Measurements from ENCODE around the gene PDE8A.
A peak's percentile ranks its signal among the peaks of the same experiment; 100 is the strongest.

PDE8A gene, protein sequence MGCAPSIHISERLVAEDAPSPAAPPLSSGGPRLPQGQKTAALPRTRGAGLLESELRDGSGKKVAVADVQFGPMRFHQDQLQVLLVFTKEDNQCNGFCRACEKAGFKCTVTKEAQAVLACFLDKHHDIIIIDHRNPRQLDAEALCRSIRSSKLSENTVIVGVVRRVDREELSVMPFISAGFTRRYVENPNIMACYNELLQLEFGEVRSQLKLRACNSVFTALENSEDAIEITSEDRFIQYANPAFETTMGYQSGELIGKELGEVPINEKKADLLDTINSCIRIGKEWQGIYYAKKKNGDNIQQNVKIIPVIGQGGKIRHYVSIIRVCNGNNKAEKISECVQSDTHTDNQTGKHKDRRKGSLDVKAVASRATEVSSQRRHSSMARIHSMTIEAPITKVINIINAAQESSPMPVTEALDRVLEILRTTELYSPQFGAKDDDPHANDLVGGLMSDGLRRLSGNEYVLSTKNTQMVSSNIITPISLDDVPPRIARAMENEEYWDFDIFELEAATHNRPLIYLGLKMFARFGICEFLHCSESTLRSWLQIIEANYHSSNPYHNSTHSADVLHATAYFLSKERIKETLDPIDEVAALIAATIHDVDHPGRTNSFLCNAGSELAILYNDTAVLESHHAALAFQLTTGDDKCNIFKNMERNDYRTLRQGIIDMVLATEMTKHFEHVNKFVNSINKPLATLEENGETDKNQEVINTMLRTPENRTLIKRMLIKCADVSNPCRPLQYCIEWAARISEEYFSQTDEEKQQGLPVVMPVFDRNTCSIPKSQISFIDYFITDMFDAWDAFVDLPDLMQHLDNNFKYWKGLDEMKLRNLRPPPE

GRCh38 chr15:84981711-84982300, at the start of gene PDE8A:
PDE8A (plus strand) TSS chr15:84981856; CDS start chr15:84982163, 307 bp downstream.
- Histone ChIP-seq H3K9me3 (ENCODE audit: control insufficient read depth, insufficient read depth, low read length) (no peaks in the 10 kb centered on the region), H3K4me1 (ENCODE audit: insufficient read depth, low read length) (peaks cover 9% of the 10 kb centered on the region; the same call in 1 of the 2 replicates), H3K9ac (ENCODE audit: low read depth, low read length) (peak within 1 kb of the TSS; percentile 79), H3K36me3 (ENCODE audit: insufficient read depth, low read length) (no peaks in the 10 kb centered on the region)

GRCh38 chr15:84934942-84935729, 46.5 kb upstream of the PDE8A start:
- Histone ChIP-seq H3K4me1 (ENCODE audit: insufficient read depth, low read length) (no peaks in the 10 kb centered on the region; the same call in 1 of the 2 replicates), H3K9me3 (ENCODE audit: control insufficient read depth, insufficient read depth, low read length) (no peaks in the 10 kb centered on the region), H3K36me3 (ENCODE audit: insufficient read depth, low read length) (no peaks in the 10 kb centered on the region), H3K9ac (ENCODE audit: low read depth, low read length) (no peak overlapping the region)

DNA sequence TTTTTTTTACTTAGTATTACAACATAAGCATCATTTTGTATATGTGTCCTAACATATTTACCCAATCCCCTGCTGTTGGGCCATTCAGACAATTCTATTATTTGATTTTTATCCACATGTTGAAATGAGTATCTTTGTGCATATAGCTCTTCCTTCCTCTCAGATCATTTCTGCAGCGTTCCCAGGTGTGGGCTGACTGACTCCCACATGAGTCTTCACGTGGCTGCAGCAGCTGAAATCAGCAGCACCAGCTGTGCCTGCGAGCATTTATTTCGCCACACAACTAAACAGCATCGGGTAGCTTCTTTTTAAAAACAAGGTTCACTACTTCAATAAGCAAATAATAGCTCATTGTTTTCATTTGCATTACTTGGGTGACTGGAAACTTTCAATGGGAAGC, 44.5 kb upstream of the PDE8A start:
- no peaks in the 10 kb centered on the region for H3K36me3 ChIP-seq (ENCODE audit: insufficient read depth, low read length)
- no peaks in the 10 kb centered on the region for H3K9me3 ChIP-seq (ENCODE audit: control insufficient read depth, insufficient read depth, low read length)
- no peak overlapping the region for H3K9ac ChIP-seq (ENCODE audit: low read depth, low read length)
- no peaks in the 10 kb centered on the region for H3K4me1 ChIP-seq (ENCODE audit: insufficient read depth, low read length)

- no peaks in the 10 kb centered on the region for H3K4me1 ChIP-seq (ENCODE audit: insufficient read depth, low read length)
- H3K9me3 ChIP-seq (ENCODE audit: control insufficient read depth, insufficient read depth, low read length) = no peaks in the 10 kb centered on the region
- H3K36me3 ChIP-seq (ENCODE audit: insufficient read depth, low read length) = no peaks in the 10 kb centered on the region
Observed at GRCh38 chr15:84938726-84939125, 42.9 kb upstream of the PDE8A start.

GRCh38 chr15:84940399-84940798, 41.3 kb upstream of the PDE8A start:
- Histone ChIP-seq H3K4me1 (ENCODE audit: insufficient read depth, low read length) (no peaks in the 10 kb centered on the region), H3K9ac (ENCODE audit: low read depth, low read length) (no peak overlapping the region), H3K36me3 (ENCODE audit: insufficient read depth, low read length) (no peaks in the 10 kb centered on the region), H3K9me3 (ENCODE audit: control insufficient read depth, insufficient read depth, low read length) (no peaks in the 10 kb centered on the region)

More at GRCh38 chr15:84938726-84939125, 42.9 kb upstream of the PDE8A start:
- H3K9ac ChIP-seq (ENCODE audit: low read depth, low read length) = no peak overlapping the region

GRCh38 chr15:84942456-84942855, 39.2 kb upstream of the PDE8A start:
- Histone ChIP-seq H3K4me1 (ENCODE audit: insufficient read depth, low read length) (no peaks in the 10 kb centered on the region), H3K36me3 (ENCODE audit: insufficient read depth, low read length) (no peaks in the 10 kb centered on the region), H3K9me3 (ENCODE audit: control insufficient read depth, insufficient read depth, low read length) (no peaks in the 10 kb centered on the region), H3K9ac (ENCODE audit: low read depth, low read length) (no peak overlapping the region)

- H3K36me3 ChIP-seq (ENCODE audit: insufficient read depth, low read length) = no peaks in the 10 kb centered on the region
- H3K9me3 ChIP-seq (ENCODE audit: control insufficient read depth, insufficient read depth, low read length) = no peaks in the 10 kb centered on the region
- no peaks in the 10 kb centered on the region for H3K4me1 ChIP-seq (ENCODE audit: insufficient read depth, low read length)
- no peak overlapping the region for H3K9ac ChIP-seq (ENCODE audit: low read depth, low read length)
Observed at GRCh38 chr15:84944311-84944710, 37.3 kb upstream of the PDE8A start.

DNA sequence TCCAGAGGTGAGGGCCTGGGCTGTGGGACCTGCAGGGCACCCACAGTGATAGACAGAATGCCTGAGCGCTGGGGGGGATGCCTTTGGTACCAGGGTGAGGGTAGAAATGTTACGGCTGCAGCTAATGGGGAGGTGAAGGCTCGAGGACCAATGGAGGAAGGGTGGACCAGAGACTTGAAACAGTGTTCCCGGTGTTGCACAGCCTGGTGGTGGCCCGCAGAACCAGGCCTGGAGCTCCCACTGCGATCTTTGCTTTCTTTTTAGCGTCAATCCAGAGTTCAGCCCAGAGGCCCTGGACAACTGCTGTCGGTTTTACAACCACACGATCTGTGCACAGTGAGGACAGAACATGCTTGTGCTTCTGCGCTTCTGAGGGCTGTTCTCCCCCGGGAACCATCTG, 36.8 kb upstream of the PDE8A start:
- H3K9ac ChIP-seq (ENCODE audit: low read depth, low read length) = no peak overlapping the region
- no peaks in the 10 kb centered on the region for H3K9me3 ChIP-seq (ENCODE audit: control insufficient read depth, insufficient read depth, low read length)
- no peaks in the 10 kb centered on the region for H3K4me1 ChIP-seq (ENCODE audit: insufficient read depth, low read length)

DNA sequence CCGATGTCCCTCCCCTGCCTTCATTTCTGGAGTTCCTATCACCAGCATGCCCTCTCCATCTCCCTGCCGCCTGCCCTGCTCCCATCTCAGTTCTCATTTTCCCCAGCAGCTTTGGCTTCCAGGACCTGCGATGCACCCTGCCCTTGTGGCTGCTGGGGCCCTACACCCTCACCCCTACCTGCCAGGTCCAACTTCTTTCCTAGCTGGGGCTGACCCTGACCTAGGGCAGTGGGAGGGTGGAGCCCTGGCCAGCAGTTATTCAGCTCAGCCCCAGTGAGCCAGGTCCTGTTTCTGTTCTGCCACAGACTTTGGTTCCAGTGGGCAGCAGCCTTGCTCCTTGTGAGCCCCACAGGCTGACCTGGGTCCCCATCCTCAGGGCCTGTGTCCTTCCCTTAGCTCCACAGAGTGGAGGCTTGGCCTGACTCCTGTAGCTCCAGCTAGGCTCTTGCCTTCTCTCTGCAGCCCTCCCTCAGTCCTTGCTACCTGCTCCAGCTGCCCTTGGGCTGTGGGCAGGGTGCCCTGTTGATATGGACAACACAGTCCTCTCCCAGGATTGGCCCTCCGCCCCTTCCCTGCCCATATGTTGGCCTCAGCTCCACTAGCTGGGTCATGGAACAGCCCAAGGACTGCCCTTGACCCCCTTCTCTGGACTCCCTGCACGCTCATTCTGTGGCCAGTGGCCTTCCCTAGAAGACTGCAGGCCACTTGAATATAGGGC, 34.7 kb upstream of the PDE8A start:
- Histone ChIP-seq H3K4me1 (ENCODE audit: insufficient read depth, low read length) (no peaks in the 10 kb centered on the region), H3K36me3 (ENCODE audit: insufficient read depth, low read length) (no peaks in the 10 kb centered on the region), H3K9ac (ENCODE audit: low read depth, low read length) (no peak overlapping the region), H3K9me3 (ENCODE audit: control insufficient read depth, insufficient read depth, low read length) (no peaks in the 10 kb centered on the region)

More for the DNA sequence above, 36.8 kb upstream of the PDE8A start:
- H3K36me3 ChIP-seq (ENCODE audit: insufficient read depth, low read length) = no peaks in the 10 kb centered on the region

DNA sequence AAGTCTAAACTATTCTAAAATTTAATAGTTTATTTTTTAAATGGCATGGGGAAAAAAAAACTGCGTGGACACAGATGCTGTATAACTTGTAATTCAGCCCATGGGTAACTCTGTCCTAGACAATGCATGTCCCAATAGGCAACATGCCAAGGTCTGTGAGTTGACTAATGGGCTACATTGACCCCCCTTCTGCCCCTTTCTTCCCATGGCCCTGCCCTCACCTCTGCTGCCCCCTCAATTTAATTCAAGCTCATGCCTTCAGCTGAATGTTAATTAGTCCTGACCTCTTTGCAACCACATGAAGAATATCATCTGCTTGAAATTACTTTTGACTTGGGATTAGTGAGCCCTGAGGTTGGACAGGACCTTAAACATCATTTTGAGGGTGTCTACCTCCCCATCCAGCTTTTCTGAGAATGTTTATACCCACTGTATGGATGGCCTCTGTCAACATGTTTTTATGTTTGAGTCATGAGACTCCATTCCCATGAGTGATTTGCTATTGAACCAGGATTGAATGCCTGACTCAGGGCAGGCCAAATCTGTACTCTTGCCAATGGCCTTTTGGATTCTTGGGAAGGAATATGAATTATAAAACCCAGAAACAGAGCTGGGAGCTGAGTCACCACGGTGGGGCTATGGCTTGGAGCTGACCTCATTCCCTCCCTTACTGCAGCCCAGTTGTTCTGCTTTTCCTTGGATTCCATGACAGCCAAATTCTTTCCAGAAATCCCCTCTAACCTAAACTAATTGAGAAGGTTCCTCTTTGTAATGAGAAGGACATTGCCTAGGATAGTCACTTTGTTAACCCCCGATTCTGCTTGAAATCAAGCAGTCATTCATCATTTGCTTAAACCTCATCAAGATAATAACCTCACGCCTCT, 33.5 kb upstream of the PDE8A start:
- Histone ChIP-seq H3K4me1 (ENCODE audit: insufficient read depth, low read length) (no peaks in the 10 kb centered on the region), H3K9me3 (ENCODE audit: control insufficient read depth, insufficient read depth, low read length) (no peaks in the 10 kb centered on the region), H3K36me3 (ENCODE audit: insufficient read depth, low read length) (no peaks in the 10 kb centered on the region), H3K9ac (ENCODE audit: low read depth, low read length) (no peak overlapping the region)

DNA sequence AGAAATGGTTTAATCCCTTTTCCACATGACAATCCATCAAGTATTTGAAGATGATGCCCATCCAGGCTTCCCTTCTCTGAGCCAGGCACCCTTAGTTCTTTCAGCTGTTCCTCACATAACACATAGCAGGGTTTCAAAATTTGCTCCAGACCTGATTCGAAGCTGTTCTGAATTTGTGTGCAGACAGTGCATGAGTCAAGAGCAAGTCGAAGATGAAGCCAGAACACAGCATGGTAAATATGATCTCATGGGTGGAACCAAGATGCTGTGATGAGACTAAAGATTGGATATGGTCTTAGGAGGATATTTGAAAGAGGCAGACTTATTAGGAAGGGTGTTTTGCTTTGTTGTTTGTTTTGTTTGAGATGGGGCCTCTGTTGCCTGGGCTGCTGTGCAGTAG, 32.6 kb upstream of the PDE8A start:
- Histone ChIP-seq H3K4me1 (ENCODE audit: insufficient read depth, low read length) (no peaks in the 10 kb centered on the region), H3K36me3 (ENCODE audit: insufficient read depth, low read length) (no peaks in the 10 kb centered on the region), H3K9me3 (ENCODE audit: control insufficient read depth, insufficient read depth, low read length) (no peaks in the 10 kb centered on the region), H3K9ac (ENCODE audit: low read depth, low read length) (no peak overlapping the region)

- H3K4me1 ChIP-seq (ENCODE audit: insufficient read depth, low read length) = no peaks in the 10 kb centered on the region
- H3K9ac ChIP-seq (ENCODE audit: low read depth, low read length) = no peak overlapping the region
- H3K9me3 ChIP-seq (ENCODE audit: control insufficient read depth, insufficient read depth, low read length) = no peaks in the 10 kb centered on the region
- H3K36me3 ChIP-seq (ENCODE audit: insufficient read depth, low read length) = no peaks in the 10 kb centered on the region
Observed at GRCh38 chr15:84949845-84950569, 31.6 kb upstream of the PDE8A start.

Measured in ES-I3 (cell line).